IMR-90 (cell line): ENCODE data around the gene MPPED1. TPM values are rescaled to one million over a fixed set of nuclear protein-coding genes. Genes with fewer than 3 reads are reported as not detected.

Experiments used
- ATAC-seq: fragments of 200-7000 bp; cut with Tn5 transposase; 2 replicates; pipeline ENCODE4 v1.9.1; 2020; ENCODE audit warnings: low read depth, mild to moderate bottlenecking, moderate library complexity
- BruUV-seq: library from RNA; stranded (reverse); fragments of 400-500 nt; replicated peaks from 2 replicates; lab custom pipeline; 2021; lab: Mats Ljungman, UMichigan
- CTCF ChIA-PET: fragments of 300-600 bp; formaldehyde crosslinking; extraction: SDS; loops from one replicate; lab custom pipeline; 2021; ENCODE audit warnings: antibody characterized with exemption; lab: Yijun Ruan, JAX
- POLR2A ChIA-PET: fragments of 300-600 bp; sonication (Branson Sonifier 250); formaldehyde crosslinking; loops from one replicate; lab custom pipeline; 2022; ENCODE audit warnings: antibody characterized with exemption; ENCODE audit not compliant: unreplicated experiment; lab: Charles Lee
- DNase-seq: peaks from one replicate; pipeline ENCODE4 v3.0.0; 2013
- H2AFZ ChIP-seq: replicated peaks from 2 replicates; pipeline ENCODE3; 2013; ENCODE audit warnings: low read length, mild to moderate bottlenecking; ENCODE audit not compliant: poor library complexity
- H2AK5ac ChIP-seq: 2 replicates; pipeline ENCODE4 v1.6.1; 2013; ENCODE audit warnings: low read depth, low read length, inconsistent platforms
- H2AK9ac ChIP-seq: replicated peaks from 2 replicates; pipeline ENCODE3; 2013; ENCODE audit warnings: mild to moderate bottlenecking, low read depth, low read length, moderate library complexity; ENCODE audit not compliant: poor library complexity
- H2BK120ac ChIP-seq: 2 replicates; pipeline ENCODE4 v1.6.1; 2013; ENCODE audit warnings: low read depth, low read length, inconsistent platforms
- H2BK15ac ChIP-seq: 3 replicates; pipeline ENCODE4 v1.6.1; 2013; ENCODE audit warnings: low read depth, low read length, inconsistent platforms
- H2BK20ac ChIP-seq: 2 replicates; pipeline ENCODE4 v1.6.1; 2013; ENCODE audit warnings: low read depth, mild to moderate bottlenecking, inconsistent platforms, low read length, moderate library complexity
- H2BK5ac ChIP-seq: 2 replicates; pipeline ENCODE4 v1.6.1; 2013; ENCODE audit warnings: mild to moderate bottlenecking, low read depth, low read length, inconsistent platforms; ENCODE audit not compliant: poor library complexity, severe bottlenecking
- H3K14ac ChIP-seq: replicated peaks from 2 replicates; pipeline ENCODE4 v1.6.1; 2013; ENCODE audit warnings: low read depth, low read length, inconsistent platforms
- H3K18ac ChIP-seq: 2 replicates; pipeline ENCODE4 v1.6.1; 2013; ENCODE audit warnings: low read depth, low read length, control low read depth
- H3K23ac ChIP-seq: 2 replicates; pipeline ENCODE4 v1.6.1; 2013; ENCODE audit warnings: low read depth, low read length, inconsistent platforms
- H3K27ac ChIP-seq: 2 replicates; pipeline ENCODE4 v1.5.1; 2013; ENCODE audit warnings: mild to moderate bottlenecking, control low read depth, low read length; ENCODE audit not compliant: insufficient read depth
- H3K27me3 ChIP-seq: 2 replicates; pipeline ENCODE4 v1.6.1; 2013; ENCODE audit warnings: low read length; ENCODE audit not compliant: control insufficient read depth, insufficient read depth
- H3K36me3 ChIP-seq: 2 replicates; pipeline ENCODE4 v1.6.1; 2013; ENCODE audit warnings: low read length, mixed read lengths; ENCODE audit not compliant: control insufficient read depth, insufficient read depth
- H3K4ac ChIP-seq: 2 replicates; pipeline ENCODE4 v1.6.1; 2013; ENCODE audit warnings: low read depth, low read length, inconsistent platforms
- H3K4me1 ChIP-seq: 2 replicates; pipeline ENCODE4 v1.6.1; 2013; ENCODE audit warnings: low read length, mixed read lengths; ENCODE audit not compliant: control insufficient read depth, insufficient read depth
- H3K4me2 ChIP-seq: 2 replicates; pipeline ENCODE4 v1.6.1; 2013; ENCODE audit warnings: low read depth, mild to moderate bottlenecking, control low read depth, low read length, moderate library complexity
- H3K4me3 ChIP-seq: 2 replicates; pipeline ENCODE4 v1.5.1; 2013; ENCODE audit warnings: low read depth, mild to moderate bottlenecking, control low read depth, low read length, moderate library complexity; ENCODE audit not compliant: insufficient read depth
- H3K56ac ChIP-seq: 2 replicates; pipeline ENCODE4 v1.6.1; 2013; ENCODE audit warnings: low read length, inconsistent platforms; ENCODE audit not compliant: insufficient read depth; ENCODE audit errors: extremely low read depth
- H3K79me1 ChIP-seq, 2 experiments: 2 replicates each; pipeline ENCODE4 v1.6.1; 2013; ENCODE audit warnings: low read length in 2 of 2, inconsistent platforms in 1 of 2, low read depth in 1 of 2
- H3K9ac ChIP-seq: 2 replicates; pipeline ENCODE4 v1.6.1; 2013; ENCODE audit warnings: low read depth, low read length, control low read depth
- H3K9me1 ChIP-seq: 2 replicates; pipeline ENCODE4 v1.6.1; 2013; ENCODE audit warnings: low read length, inconsistent platforms; ENCODE audit not compliant: insufficient read depth
- H3K9me3 ChIP-seq: 2 replicates; pipeline ENCODE4 v1.6.1; 2013; ENCODE audit warnings: low read length; ENCODE audit not compliant: control insufficient read depth, insufficient read depth
- H4K20me1 ChIP-seq: 2 replicates; pipeline ENCODE4 v1.6.1; 2013; ENCODE audit warnings: low read length, inconsistent platforms; ENCODE audit not compliant: insufficient read depth
- H4K5ac ChIP-seq: 2 replicates; pipeline ENCODE4 v1.6.1; 2013; ENCODE audit warnings: mild to moderate bottlenecking, low read depth, low read length, control low read depth
- H4K8ac ChIP-seq, 2 experiments: 2 replicates each; pipeline ENCODE4 v1.6.1; 2013; ENCODE audit warnings: low read depth in 2 of 2, low read length in 2 of 2, control low read depth in 1 of 2, inconsistent platforms in 1 of 2
- H4K91ac ChIP-seq: 2 replicates; pipeline ENCODE4 v1.6.1; 2013; ENCODE audit warnings: low read depth, low read length, inconsistent platforms; ENCODE audit not compliant: insufficient read depth
- BHLHE40 ChIP-seq: fragments of 150-350 bp; IDR thresholded peaks from 2 replicates; pipeline ENCODE4 v1.6.1; 2016; ENCODE audit warnings: mild to moderate bottlenecking, low read depth, low read length
- CEBPB ChIP-seq: IDR thresholded peaks from 2 replicates; pipeline ENCODE4 v1.6.1; 2012; ENCODE audit warnings: low read depth, low read length, improper control_type of control experiment
- MAZ ChIP-seq: IDR thresholded peaks from 2 replicates; pipeline ENCODE4 v1.6.1; 2012; ENCODE audit warnings: low read depth, mild to moderate bottlenecking, low read length, improper control_type of control experiment, moderate library complexity, borderline replicate concordance
- MXI1 ChIP-seq: IDR thresholded peaks from 2 replicates; pipeline ENCODE4 v1.6.1; 2012; ENCODE audit warnings: low read depth, mild to moderate bottlenecking, low read length, moderate library complexity, borderline replicate concordance
- NFE2L2 ChIP-seq: fragments of 150-350 bp; IDR thresholded peaks from 2 replicates; pipeline ENCODE4 v1.6.1; 2016; ENCODE audit warnings: low read depth, mild to moderate bottlenecking, low read length
- POLR2A ChIP-seq: IDR thresholded peaks from 2 replicates; pipeline ENCODE4 v1.6.1; 2012; ENCODE audit warnings: mild to moderate bottlenecking, low read depth, low read length
- RCOR1 ChIP-seq: IDR thresholded peaks from 2 replicates; pipeline ENCODE4 v1.6.1; 2012; ENCODE audit warnings: mild to moderate bottlenecking, low read length, improper control_type of control experiment; ENCODE audit not compliant: insufficient replicate concordance
- RFX5 ChIP-seq: IDR thresholded peaks from 2 replicates; pipeline ENCODE4 v1.8.0; 2012; ENCODE audit warnings: low read depth, mild to moderate bottlenecking, low read length, moderate library complexity
- SMC3 ChIP-seq: fragments of 150-350 bp; IDR thresholded peaks from 2 replicates; pipeline ENCODE4 v1.6.1; 2016; ENCODE audit warnings: low read depth, mild to moderate bottlenecking, antibody characterized with exemption, low read length, moderate library complexity
- WGBS, 2 experiments: methylation state at CpG; one replicate each; pipeline versions ENCODE4 v1.1.5 to v1.1.7; 2013; ENCODE audit warnings: missing lambda C conversion rate in 2 of 2; ENCODE audit not compliant: insufficient read length in 1 of 2; ENCODE audit errors: extremely low coverage in 2 of 2; 5-methylcytosine and 5-hydroxymethylcytosine counted together
- dilution Hi-C: fragments of 300-500 bp; cut with HindIII; formaldehyde crosslinking; loops from one replicate; pipeline ENCODE4 v1.14.3; 2018; ENCODE audit warnings: low sequenced_read_pairs; ENCODE audit not compliant: unreplicated experiment
- in situ Hi-C: fragments of 300-500 bp; cut with MboI; formaldehyde crosslinking; loops from 3 replicates; pipeline ENCODE4 v1.14.3; 2019; ENCODE audit warnings: low sequenced_read_pairs, inconsistent platforms, mixed read lengths
- intact Hi-C: fragments of 100-400 bp; cut with micrococcal nuclease; formaldehyde crosslinking; loops from 2 replicates; pipeline ENCODE4 v1.10.0; 2022
- polyA plus RNA-seq, 3 experiments: library from polyadenylated mRNA; depleted of rRNA; stranded (reverse); fragments of >200 nt; gene quantifications; 2 replicates each; pipeline ENCODE4 v1.2.3, GENCODE V29; 2012; ENCODE audit warnings: low replicate concordance in 1 of 3
- total RNA-seq: library from RNA; depleted of rRNA; stranded (reverse); fragments of >200 nt; gene quantifications from 2 replicates; pipeline ENCODE4 v1.2.3, GENCODE V29; 2012
- TF ChIP-seq, protein P1 (sequence below): fragments of 150-350 bp; IDR thresholded peaks from 2 replicates; pipeline ENCODE4 v1.6.1; 2016; ENCODE audit warnings: low read depth, mild to moderate bottlenecking, low read length, moderate library complexity, borderline replicate concordance

MPPED1 gene
- total and polyA plus RNA-seq, 2 of the 4 experiments (the other 2 are of a cell fraction) = not detected

DNA sequence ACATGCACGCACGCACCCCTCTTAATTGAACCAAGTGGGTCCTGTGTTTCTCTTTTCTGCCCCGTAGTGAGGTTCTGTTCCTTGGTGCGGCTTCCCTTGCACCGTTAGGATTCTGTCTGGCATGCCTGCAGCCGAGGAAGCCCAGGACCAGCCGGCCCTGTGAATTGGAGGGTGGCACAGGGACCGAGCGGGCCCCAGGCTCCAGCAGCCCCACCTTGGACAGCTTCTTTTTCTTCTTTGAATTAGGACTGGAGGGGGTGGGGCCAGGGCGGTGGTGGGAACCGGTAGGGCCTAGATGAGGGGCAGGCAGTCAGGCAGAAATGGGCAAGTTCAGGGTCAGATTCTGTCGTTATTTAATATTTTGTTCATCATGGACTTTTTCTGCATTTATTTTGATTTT lies 94.7 kb downstream of the MPPED1 start:
- Histone ChIP-seq H4K20me1 (no peaks in the 10 kb centered on the region), H2AK5ac (no peak overlapping the region), H3K4me1 (no peaks in the 10 kb centered on the region), H3K4me2 (no peak overlapping the region), H3K4ac (no peak overlapping the region), H3K9ac (no peak overlapping the region), H3K23ac (no peak overlapping the region), H3K9me1 (no peaks in the 10 kb centered on the region), H3K27ac (no peak overlapping the region), H3K56ac (no peak overlapping the region), H2AFZ (no peak overlapping the region), H3K4me3 (no peak overlapping the region), H3K27me3 (no peaks in the 10 kb centered on the region), H3K79me1 (no peaks in the 10 kb centered on the region), H3K9me3 (peaks cover 23% of the 10 kb centered on the region), H3K18ac (no peak overlapping the region), H3K36me3 (no peaks in the 10 kb centered on the region), H2BK15ac (no peak overlapping the region), H2BK5ac (no peak overlapping the region), H3K14ac (no peak overlapping the region), H4K8ac (no peak overlapping the region), H2BK20ac (no peak overlapping the region), H2AK9ac (no peak overlapping the region), H4K5ac (no peak overlapping the region), H4K91ac (no peak overlapping the region), H2BK120ac (no peak overlapping the region)
- intact Hi-C loops = no loop called here
- dilution Hi-C loops = no loop called here
- no peak for DNase-seq
- in situ Hi-C loops = no loop called here
- CTCF ChIA-PET = no interaction called here
- no TSS peak for BruUV-seq
- 68% methylated on average over 3 of the region's 12 CpGs; no CpG with 5 or more reads in 1 of the 2 experiments for WGBS, 2 experiments
- no peak for ATAC-seq
- no peak for TF ChIP-seq CEBPB
- TF ChIP-seq RCOR1 = no peak
- TF ChIP-seq MXI1 = no peak
- TF ChIP-seq, protein P1, sequence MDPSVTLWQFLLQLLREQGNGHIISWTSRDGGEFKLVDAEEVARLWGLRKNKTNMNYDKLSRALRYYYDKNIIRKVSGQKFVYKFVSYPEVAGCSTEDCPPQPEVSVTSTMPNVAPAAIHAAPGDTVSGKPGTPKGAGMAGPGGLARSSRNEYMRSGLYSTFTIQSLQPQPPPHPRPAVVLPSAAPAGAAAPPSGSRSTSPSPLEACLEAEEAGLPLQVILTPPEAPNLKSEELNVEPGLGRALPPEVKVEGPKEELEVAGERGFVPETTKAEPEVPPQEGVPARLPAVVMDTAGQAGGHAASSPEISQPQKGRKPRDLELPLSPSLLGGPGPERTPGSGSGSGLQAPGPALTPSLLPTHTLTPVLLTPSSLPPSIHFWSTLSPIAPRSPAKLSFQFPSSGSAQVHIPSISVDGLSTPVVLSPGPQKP = no peak
- no peak for TF ChIP-seq MAZ
- no peak for TF ChIP-seq NFE2L2
- TF ChIP-seq BHLHE40 = no peak
- TF ChIP-seq RFX5 = no peak
- TF ChIP-seq SMC3 = no peak
- TF ChIP-seq POLR2A = no peak
- POLR2A ChIA-PET = no interaction called here
